ENCODE data around the gene ADCY5.

ADCY5 gene

DNA sequence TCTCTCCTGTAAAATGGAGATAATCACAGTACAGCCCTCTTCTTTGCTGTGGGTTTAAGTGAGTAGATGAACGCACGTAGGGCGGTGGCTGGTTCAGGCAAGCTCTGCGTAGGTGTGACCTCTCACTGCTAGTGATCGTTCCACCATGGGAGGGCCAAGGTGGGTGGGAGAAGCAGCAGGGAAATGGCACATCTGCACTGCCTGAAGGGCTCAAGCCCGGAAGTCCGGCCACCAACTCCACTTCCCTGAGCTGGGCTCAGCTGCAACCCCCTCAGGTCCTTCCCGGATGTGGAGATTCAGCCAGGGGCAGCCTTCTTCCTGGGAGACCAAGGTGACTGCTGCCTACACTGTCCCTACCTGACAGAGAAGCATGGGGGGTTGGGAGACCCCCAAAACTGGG is 102.9 kb downstream of the ADCY5 start:
- Histone ChIP-seq H3K27ac (ENCODE audit: insufficient read depth, low read length, poor library complexity, severe bottlenecking) (no peak overlapping the region), H3K4me3 (ENCODE audit: insufficient read depth, low read depth, low read length, poor library complexity, severe bottlenecking) (no peak overlapping the region), H3K9me3 (ENCODE audit: control insufficient read depth, low read length) (no peaks in the 10 kb centered on the region), H3K36me3 (ENCODE audit: control insufficient read depth, insufficient read depth, low read length) (no peaks in the 10 kb centered on the region), H3K27me3 (replicated peaks; ENCODE audit: control insufficient read depth, insufficient read depth, low read length, poor library complexity, severe bottlenecking) (peaks cover 4% of the 10 kb centered on the region), H3K4me1 (ENCODE audit: control insufficient read depth, insufficient read depth, low read length, poor library complexity, severe bottlenecking) (no peaks in the 10 kb centered on the region)
- no peak for DNase-seq

DNA sequence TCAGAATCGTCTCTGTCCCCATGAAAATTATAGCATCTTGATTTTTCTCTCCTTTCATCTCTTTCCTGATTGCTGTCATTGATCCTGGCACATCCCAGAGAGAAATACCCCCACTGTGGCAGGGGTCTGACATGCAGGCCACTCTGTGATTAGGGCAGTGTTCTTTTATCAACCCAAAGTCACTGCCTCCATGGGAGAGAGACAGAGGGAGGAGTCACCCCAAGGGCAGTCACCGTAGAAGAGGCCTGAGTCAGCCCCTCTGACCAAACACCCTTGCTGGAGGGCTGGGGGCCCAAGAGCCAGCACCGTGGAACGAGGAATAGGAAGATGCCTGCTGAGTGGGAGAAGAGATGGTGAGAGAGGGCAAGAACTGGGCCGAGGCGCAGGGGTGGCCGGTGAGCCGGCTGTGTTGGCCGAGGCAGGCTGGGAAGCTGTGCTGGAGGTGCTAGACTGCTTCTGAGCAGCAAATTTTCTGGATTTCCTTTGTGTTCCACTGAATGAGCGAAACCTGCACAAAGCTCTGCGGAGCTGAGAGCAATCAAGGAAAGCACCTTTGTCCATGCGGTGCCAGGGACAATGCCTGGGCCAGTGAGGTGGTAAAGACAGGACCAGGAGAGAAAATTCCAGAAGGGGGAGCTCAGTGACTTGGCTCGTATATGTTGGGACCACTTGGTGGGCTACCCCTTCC is 103.8 kb downstream of the ADCY5 start:
- DNase-seq, result no peak
- no peaks in the 10 kb centered on the region for H3K36me3 ChIP-seq (ENCODE audit: control insufficient read depth, insufficient read depth, low read length)

DNA sequence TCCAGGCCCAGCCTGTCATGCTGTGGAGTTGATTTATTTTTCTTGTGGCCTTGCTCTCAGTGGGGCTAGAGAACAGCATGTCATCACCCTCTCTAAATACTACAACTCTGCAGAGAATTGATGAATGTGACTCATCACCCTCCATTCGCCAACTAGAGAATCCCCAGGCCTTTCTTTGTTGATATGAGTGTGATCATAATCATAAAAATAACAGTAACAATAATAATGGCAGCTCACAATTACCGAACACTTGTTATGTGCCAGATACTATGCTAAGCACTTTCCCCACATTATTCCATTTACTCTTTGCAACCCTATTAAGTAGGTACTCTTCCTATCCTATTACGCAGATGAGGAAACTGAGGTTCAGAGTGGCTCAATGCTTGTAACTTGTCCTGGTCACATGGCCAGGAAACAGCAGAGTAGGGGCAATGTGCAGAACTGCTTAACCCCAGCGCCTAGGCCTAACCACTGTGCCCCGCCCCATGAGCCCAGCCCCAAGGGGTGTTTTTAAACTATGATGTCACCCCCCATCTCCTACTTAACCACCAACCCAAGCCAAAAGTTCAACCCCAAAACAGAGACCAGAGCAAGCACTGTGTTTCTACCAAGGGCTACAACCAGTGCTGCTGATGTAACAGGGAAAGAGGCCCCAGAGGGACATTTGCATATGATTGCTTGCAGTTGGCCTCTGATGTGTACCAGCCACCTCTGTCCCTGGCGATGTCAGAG is 104.5 kb downstream of the ADCY5 start:
- H3K27me3 ChIP-seq (replicated peaks; ENCODE audit: control insufficient read depth, insufficient read depth, low read length, poor library complexity, severe bottlenecking), result peaks cover 4% of the 10 kb centered on the region

More for the DNA sequence above, 103.8 kb downstream of the ADCY5 start:
- H3K27me3 ChIP-seq (replicated peaks; ENCODE audit: control insufficient read depth, insufficient read depth, low read length, poor library complexity, severe bottlenecking), result peaks cover 4% of the 10 kb centered on the region
- no peaks in the 10 kb centered on the region for H3K4me1 ChIP-seq (ENCODE audit: control insufficient read depth, insufficient read depth, low read length, poor library complexity, severe bottlenecking)
- no peak overlapping the region for H3K27ac ChIP-seq (ENCODE audit: insufficient read depth, low read length, poor library complexity, severe bottlenecking)
- H3K4me3 ChIP-seq (ENCODE audit: insufficient read depth, low read depth, low read length, poor library complexity, severe bottlenecking), result no peak overlapping the region
- H3K9me3 ChIP-seq (ENCODE audit: control insufficient read depth, low read length), result no peaks in the 10 kb centered on the region

DNA sequence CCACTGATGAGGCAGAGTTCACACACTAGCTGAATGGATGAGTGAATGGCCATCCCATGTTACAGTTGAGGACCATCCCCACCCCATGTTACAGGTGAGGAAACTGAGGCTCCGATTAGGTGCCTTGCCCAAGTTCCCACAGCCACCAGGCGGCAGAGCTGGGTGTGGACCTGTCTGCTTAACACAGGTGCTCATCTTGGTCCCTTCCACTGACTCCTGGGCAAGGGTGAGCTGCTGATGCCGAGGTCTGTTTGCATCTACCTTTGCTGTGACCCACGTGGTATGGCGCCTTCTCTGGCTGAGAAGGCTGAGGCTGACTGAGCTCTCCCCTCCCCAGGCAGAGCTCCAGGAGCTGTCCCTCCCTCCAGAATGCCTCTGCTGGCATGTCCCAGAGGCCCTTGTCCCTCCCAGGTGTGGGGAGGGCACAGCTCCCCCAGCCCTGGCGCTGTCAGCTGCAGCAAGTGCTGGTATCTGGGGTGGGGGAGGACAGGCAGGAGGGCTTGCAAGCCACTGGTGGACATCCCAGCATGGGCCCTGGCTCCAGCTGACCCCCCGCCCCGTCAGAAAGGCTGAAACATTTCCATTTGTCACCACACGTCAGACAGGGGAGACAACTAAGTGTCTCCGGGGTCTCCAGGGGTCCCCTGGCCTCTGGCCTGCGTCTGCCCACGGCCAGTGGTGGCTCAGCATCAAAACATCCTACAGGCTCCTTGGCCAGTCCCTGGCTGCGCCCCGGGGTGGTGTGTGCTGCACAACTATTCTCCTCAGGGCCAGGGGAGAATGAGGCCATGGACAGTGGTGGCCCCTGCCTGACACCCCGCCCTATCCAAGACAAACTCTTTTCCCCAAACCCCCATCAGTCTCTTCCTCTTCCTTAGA is 105.4 kb downstream of the ADCY5 start:
- Histone ChIP-seq H3K27ac (ENCODE audit: insufficient read depth, low read length, poor library complexity, severe bottlenecking) (no peak overlapping the region), H3K9me3 (ENCODE audit: control insufficient read depth, low read length) (no peaks in the 10 kb centered on the region), H3K36me3 (ENCODE audit: control insufficient read depth, insufficient read depth, low read length) (no peaks in the 10 kb centered on the region), H3K27me3 (replicated peaks; ENCODE audit: control insufficient read depth, insufficient read depth, low read length, poor library complexity, severe bottlenecking) (peaks cover 2% of the 10 kb centered on the region), H3K4me1 (ENCODE audit: control insufficient read depth, insufficient read depth, low read length, poor library complexity, severe bottlenecking) (no peaks in the 10 kb centered on the region), H3K4me3 (ENCODE audit: insufficient read depth, low read depth, low read length, poor library complexity, severe bottlenecking) (no peak overlapping the region)
- DNase-seq, result no peak

More for the DNA sequence above, 104.5 kb downstream of the ADCY5 start:
- no peak for DNase-seq
- Histone ChIP-seq H3K27ac (ENCODE audit: insufficient read depth, low read length, poor library complexity, severe bottlenecking) (no peak overlapping the region), H3K9me3 (ENCODE audit: control insufficient read depth, low read length) (no peaks in the 10 kb centered on the region), H3K4me1 (ENCODE audit: control insufficient read depth, insufficient read depth, low read length, poor library complexity, severe bottlenecking) (no peaks in the 10 kb centered on the region), H3K4me3 (ENCODE audit: insufficient read depth, low read depth, low read length, poor library complexity, severe bottlenecking) (no peak overlapping the region), H3K36me3 (ENCODE audit: control insufficient read depth, insufficient read depth, low read length) (no peaks in the 10 kb centered on the region)

DNA sequence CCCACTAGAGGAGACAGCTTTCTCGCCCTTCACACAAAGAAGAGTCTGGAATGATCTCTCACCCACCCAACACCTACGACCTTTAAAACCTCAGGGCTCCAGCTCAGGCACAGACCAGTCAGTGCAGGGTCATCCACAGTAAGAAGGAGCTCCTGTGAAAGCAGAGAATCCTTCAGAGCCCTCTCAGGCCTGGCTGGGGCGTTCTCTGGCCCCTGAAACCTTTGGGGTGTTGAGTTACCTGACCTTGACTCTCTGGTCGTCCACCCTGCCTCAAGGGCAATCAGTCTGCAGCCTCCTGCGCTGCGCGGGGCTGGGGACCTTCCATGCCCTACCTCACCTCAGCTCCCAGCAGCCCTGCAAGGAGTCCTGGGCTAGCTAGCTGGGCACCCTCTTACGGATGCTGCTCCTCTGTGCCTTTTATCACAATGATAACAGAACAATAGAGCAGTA is 106.2 kb downstream of the ADCY5 start:
- Histone ChIP-seq H3K4me3 (ENCODE audit: insufficient read depth, low read depth, low read length, poor library complexity, severe bottlenecking) (no peak overlapping the region), H3K27ac (ENCODE audit: insufficient read depth, low read length, poor library complexity, severe bottlenecking) (no peak overlapping the region), H3K4me1 (ENCODE audit: control insufficient read depth, insufficient read depth, low read length, poor library complexity, severe bottlenecking) (no peaks in the 10 kb centered on the region), H3K36me3 (ENCODE audit: control insufficient read depth, insufficient read depth, low read length) (no peaks in the 10 kb centered on the region), H3K27me3 (replicated peaks; ENCODE audit: control insufficient read depth, insufficient read depth, low read length, poor library complexity, severe bottlenecking) (no peaks in the 10 kb centered on the region), H3K9me3 (ENCODE audit: control insufficient read depth, low read length) (no peaks in the 10 kb centered on the region)
- no peak for DNase-seq

DNA sequence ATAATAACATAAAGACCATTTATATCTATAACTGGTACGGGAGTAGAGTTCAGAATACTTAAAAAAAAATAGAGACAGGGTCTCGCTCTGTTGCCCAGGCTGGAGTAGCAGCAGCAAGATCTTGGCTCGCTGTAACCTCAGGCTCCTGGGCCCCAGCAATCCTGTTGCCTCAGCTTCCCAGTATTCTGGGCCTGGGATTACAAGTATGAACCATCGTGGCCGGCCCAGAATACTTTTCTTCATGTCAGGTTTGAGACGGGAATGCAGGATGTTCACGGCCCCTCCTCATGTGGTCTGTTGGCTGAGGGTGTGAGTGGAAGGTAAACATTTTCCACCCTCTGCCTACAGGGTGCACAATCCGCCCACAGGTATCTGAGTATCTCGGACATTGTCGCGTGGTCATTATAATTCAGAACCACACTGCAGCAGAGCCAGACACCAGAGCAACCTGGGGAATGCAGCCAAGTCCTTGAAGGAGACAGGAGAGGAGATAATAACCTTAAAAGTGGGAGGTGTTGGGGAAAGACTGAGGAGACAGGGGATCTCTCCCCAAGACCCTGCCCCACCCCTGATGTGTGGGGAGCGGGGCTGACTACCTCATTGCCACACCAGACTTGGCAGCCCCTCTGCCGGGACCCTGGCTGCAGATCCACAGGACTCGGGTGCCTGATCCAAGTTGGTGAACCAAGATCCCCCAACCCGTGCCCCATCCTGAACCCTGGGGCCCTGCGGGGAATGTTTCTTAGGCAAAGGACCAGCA is 106.8 kb downstream of the ADCY5 start:
- no peaks in the 10 kb centered on the region for H3K36me3 ChIP-seq (ENCODE audit: control insufficient read depth, insufficient read depth, low read length)
- H3K27ac ChIP-seq (ENCODE audit: insufficient read depth, low read length, poor library complexity, severe bottlenecking), result no peak overlapping the region
- H3K4me3 ChIP-seq (ENCODE audit: insufficient read depth, low read depth, low read length, poor library complexity, severe bottlenecking), result no peak overlapping the region
- no peaks in the 10 kb centered on the region for H3K9me3 ChIP-seq (ENCODE audit: control insufficient read depth, low read length)
- no peaks in the 10 kb centered on the region for H3K4me1 ChIP-seq (ENCODE audit: control insufficient read depth, insufficient read depth, low read length, poor library complexity, severe bottlenecking)
- H3K27me3 ChIP-seq (replicated peaks; ENCODE audit: control insufficient read depth, insufficient read depth, low read length, poor library complexity, severe bottlenecking), result no peaks in the 10 kb centered on the region
- no peak for DNase-seq

DNA sequence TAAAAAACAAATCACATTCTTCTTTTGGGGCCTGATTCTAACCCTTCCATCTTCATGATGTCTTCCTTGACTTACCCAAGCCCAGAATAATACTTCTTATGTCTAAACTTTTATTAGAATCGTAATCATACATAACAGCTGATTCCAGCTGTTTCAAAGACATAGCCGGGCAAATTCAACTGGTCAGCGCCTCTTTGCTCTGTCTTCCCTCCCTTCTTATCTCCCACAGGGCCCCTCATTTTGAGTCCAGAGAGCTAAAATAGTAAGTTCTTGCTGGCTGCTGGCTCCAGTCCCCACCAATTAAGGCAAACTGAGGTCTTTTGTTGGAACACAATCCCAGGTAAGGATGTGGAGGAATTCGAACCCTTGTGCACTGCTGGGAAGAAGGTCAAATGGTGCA is 108.6 kb downstream of the ADCY5 start:
- H3K27me3 ChIP-seq (replicated peaks; ENCODE audit: control insufficient read depth, insufficient read depth, low read length, poor library complexity, severe bottlenecking), result no peaks in the 10 kb centered on the region
- H3K4me3 ChIP-seq (ENCODE audit: insufficient read depth, low read depth, low read length, poor library complexity, severe bottlenecking), result no peak overlapping the region
- no peaks in the 10 kb centered on the region for H3K4me1 ChIP-seq (ENCODE audit: control insufficient read depth, insufficient read depth, low read length, poor library complexity, severe bottlenecking)
- H3K9me3 ChIP-seq (ENCODE audit: control insufficient read depth, low read length), result no peaks in the 10 kb centered on the region
- H3K27ac ChIP-seq (ENCODE audit: insufficient read depth, low read length, poor library complexity, severe bottlenecking), result no peak overlapping the region
- H3K36me3 ChIP-seq (ENCODE audit: control insufficient read depth, insufficient read depth, low read length), result no peaks in the 10 kb centered on the region
- DNase-seq, result no peak

DNA sequence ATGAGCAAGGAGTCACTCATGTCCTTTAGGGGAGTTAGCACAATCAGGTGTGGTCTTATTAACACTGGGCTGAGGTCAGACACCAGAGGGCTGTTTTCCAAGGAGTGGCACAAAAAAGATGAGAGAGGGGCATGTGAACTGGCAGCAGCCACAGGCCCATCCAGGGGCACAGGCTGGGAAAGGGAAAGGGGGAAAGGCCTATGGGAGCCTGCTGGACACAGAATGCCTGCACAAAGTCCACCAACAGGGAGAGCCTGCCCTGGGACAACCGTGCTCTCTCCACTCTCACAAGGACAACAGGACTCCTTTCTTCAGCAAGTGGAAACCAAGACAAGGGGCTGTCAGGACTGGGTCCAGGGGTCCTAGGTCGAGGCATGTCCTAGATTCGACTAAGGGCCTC is 109.6 kb downstream of the ADCY5 start:
- no peaks in the 10 kb centered on the region for H3K4me1 ChIP-seq (ENCODE audit: control insufficient read depth, insufficient read depth, low read length, poor library complexity, severe bottlenecking)
- H3K4me3 ChIP-seq (ENCODE audit: insufficient read depth, low read depth, low read length, poor library complexity, severe bottlenecking), result no peak overlapping the region
- H3K36me3 ChIP-seq (ENCODE audit: control insufficient read depth, insufficient read depth, low read length), result no peaks in the 10 kb centered on the region
- H3K27ac ChIP-seq (ENCODE audit: insufficient read depth, low read length, poor library complexity, severe bottlenecking), result no peak overlapping the region
- no peaks in the 10 kb centered on the region for H3K27me3 ChIP-seq (replicated peaks; ENCODE audit: control insufficient read depth, insufficient read depth, low read length, poor library complexity, severe bottlenecking)
- DNase-seq, result no peak
- H3K9me3 ChIP-seq (ENCODE audit: control insufficient read depth, low read length), result no peaks in the 10 kb centered on the region

DNA sequence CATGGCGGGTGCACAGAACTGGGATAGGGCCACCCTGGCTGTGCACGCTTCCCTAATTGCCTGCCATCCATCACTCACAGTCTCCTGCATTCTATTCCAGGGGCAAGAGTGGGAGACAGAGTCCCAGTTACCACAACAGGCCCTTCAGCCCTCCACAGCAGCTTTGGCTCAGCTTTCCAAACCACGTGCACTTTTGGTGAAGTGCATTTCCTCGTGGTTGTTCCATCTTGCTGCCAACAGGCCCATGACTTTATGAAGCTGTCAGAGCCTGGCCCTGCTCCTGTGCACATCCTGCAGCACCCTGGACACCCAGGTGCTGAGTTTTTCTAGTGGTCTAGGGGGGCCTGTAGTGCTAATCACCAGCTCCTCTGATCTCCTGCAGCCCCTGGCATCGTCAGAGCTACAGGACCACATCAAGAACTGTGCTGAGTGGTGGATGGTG is 110.2 kb downstream of the ADCY5 start:
- no peak for DNase-seq

More for the DNA sequence above, 110.2 kb downstream of the ADCY5 start:
- Histone ChIP-seq H3K27ac (ENCODE audit: insufficient read depth, low read length, poor library complexity, severe bottlenecking) (no peak overlapping the region), H3K27me3 (replicated peaks; ENCODE audit: control insufficient read depth, insufficient read depth, low read length, poor library complexity, severe bottlenecking) (no peaks in the 10 kb centered on the region), H3K36me3 (ENCODE audit: control insufficient read depth, insufficient read depth, low read length) (no peaks in the 10 kb centered on the region), H3K9me3 (ENCODE audit: control insufficient read depth, low read length) (no peaks in the 10 kb centered on the region), H3K4me3 (ENCODE audit: insufficient read depth, low read depth, low read length, poor library complexity, severe bottlenecking) (no peak overlapping the region), H3K4me1 (ENCODE audit: control insufficient read depth, insufficient read depth, low read length, poor library complexity, severe bottlenecking) (no peaks in the 10 kb centered on the region)

Data from effector memory CD4-positive, alpha-beta T cell (primary cell).